Esophagus muscularis mucosa (tissue), 4 donors: ENCODE measurements around the gene LRRC43.

Experiments used
- EP300 ChIP-seq: sonication (generic); formaldehyde crosslinking; IDR thresholded peaks from one replicate; pipeline ENCODE4 v1.6.1; 2017; ENCODE audit warnings: antibody characterized with exemption
- POLR2A ChIP-seq: fragments of 450-650 bp; IDR thresholded peaks from one replicate; pipeline ENCODE4 v1.6.1; 2017; ENCODE audit warnings: antibody characterized with exemption, moderate library complexity, mild to moderate bottlenecking, low read depth
- TF ChIP-seq, protein P1 (sequence below), 3 experiments: fragments of 200-600 bp in 2 of 3; fragments of 450-650 bp in 1 of 3; sonication (generic) in 2 of 3; IDR thresholded peaks; one replicate each; pipeline ENCODE4 v1.5.1; 2017 to 2019; ENCODE audit warnings: antibody characterized with exemption in 3 of 3, mild to moderate bottlenecking in 2 of 3, moderate library complexity in 1 of 3

DNA sequence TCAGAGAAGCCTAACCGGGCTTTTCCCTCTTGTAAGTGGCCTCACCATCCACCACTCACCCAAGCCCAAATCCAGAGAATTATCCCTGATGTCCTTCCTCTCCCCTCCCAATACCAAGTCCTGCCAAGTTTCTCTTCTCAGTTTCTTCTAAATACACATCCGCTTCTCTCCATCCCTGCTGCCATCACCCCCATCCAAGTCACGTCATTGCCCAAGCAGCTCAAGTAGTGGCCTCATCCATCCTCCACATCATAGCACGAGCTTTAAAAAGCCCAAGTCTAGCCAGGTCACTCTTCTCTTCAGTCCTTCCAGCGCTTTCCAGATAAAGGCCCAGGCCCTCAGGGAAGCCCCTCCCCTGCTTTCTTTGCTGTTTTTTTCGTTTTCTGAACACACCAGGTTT, 34.3 kb upstream of the LRRC43 start:
- TF ChIP-seq, protein P1, sequence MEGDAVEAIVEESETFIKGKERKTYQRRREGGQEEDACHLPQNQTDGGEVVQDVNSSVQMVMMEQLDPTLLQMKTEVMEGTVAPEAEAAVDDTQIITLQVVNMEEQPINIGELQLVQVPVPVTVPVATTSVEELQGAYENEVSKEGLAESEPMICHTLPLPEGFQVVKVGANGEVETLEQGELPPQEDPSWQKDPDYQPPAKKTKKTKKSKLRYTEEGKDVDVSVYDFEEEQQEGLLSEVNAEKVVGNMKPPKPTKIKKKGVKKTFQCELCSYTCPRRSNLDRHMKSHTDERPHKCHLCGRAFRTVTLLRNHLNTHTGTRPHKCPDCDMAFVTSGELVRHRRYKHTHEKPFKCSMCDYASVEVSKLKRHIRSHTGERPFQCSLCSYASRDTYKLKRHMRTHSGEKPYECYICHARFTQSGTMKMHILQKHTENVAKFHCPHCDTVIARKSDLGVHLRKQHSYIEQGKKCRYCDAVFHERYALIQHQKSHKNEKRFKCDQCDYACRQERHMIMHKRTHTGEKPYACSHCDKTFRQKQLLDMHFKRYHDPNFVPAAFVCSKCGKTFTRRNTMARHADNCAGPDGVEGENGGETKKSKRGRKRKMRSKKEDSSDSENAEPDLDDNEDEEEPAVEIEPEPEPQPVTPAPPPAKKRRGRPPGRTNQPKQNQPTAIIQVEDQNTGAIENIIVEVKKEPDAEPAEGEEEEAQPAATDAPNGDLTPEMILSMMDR (IDR thresholded peaks at IDR 0.05), result no peak
- TF ChIP-seq POLR2A (no peak), EP300 (no peak)
